Smooth muscle cell (in vitro differentiated cells): ENCODE data around the gene SH2B3. TPM values are rescaled to one million over a fixed set of nuclear protein-coding genes. Genes with fewer than 3 reads are reported as not detected.

Experiments
- DNase-seq: peaks from one replicate; lab custom pipeline; 2025; ENCODE audit not compliant: unreplicated experiment; lab: John Stamatoyannopoulos, UW
- H2AFZ ChIP-seq: fragments of 200-600 bp; sonication (generic); 2 replicates; pipeline ENCODE4 v1.6.0; 2016; ENCODE audit warnings: antibody characterized with exemption, low read depth, mild to moderate bottlenecking
- H3F3A ChIP-seq: fragments of 200-600 bp; sonication (generic); 2 replicates; pipeline ENCODE4 v1.6.0; 2017; ENCODE audit warnings: antibody characterized with exemption, low read depth
- H3K27ac ChIP-seq: fragments of 200-600 bp; sonication (generic); 2 replicates; pipeline ENCODE4 v1.5.1; 2016; ENCODE audit warnings: low read depth, mild to moderate bottlenecking
- H3K27me3 ChIP-seq: fragments of 200-600 bp; sonication (generic); 2 replicates; pipeline ENCODE4 v1.6.1; 2016; ENCODE audit warnings: low read depth, mild to moderate bottlenecking
- H3K36me3 ChIP-seq: fragments of 200-600 bp; sonication (generic); 2 replicates; pipeline ENCODE4 v1.5.1; 2016; ENCODE audit warnings: low read depth
- H3K4me1 ChIP-seq: fragments of 200-600 bp; sonication (generic); 2 replicates; pipeline ENCODE4 v1.5.1; 2016; ENCODE audit warnings: low read depth
- H3K4me2 ChIP-seq: fragments of 200-600 bp; sonication (generic); 2 replicates; pipeline ENCODE4 v1.6.0; 2016; ENCODE audit warnings: mild to moderate bottlenecking
- H3K4me3 ChIP-seq: fragments of 200-600 bp; sonication (generic); 2 replicates; pipeline ENCODE4 v1.5.1; 2016; ENCODE audit warnings: mild to moderate bottlenecking
- H3K79me2 ChIP-seq: fragments of 200-600 bp; sonication (generic); 2 replicates; pipeline ENCODE4 v1.6.0; 2016; ENCODE audit warnings: low read depth, mild to moderate bottlenecking
- H3K9ac ChIP-seq: fragments of 200-600 bp; sonication (generic); 2 replicates; pipeline ENCODE4 v1.6.0; 2016; ENCODE audit warnings: low read depth
- H3K9me3 ChIP-seq: fragments of 200-600 bp; sonication (generic); replicated peaks from 2 replicates; pipeline ENCODE4 v1.5.1; 2016; ENCODE audit warnings: low read depth
- H4K20me1 ChIP-seq: fragments of 200-600 bp; sonication (generic); 2 replicates; pipeline ENCODE4 v1.6.0; 2016; ENCODE audit warnings: low read depth
- CTCF ChIP-seq: fragments of 200-600 bp; sonication (generic); IDR thresholded peaks from 2 replicates; pipeline ENCODE4 v1.5.1; 2017; ENCODE audit warnings: borderline replicate concordance, mild to moderate bottlenecking, antibody characterized with exemption; ENCODE audit not compliant: insufficient read depth, poor library complexity, severe bottlenecking
- WGBS: methylation state at CpG from one replicate; pipeline ENCODE4 v1.1.7; 2016; ENCODE audit warnings: low lambda C conversion rate; 5-methylcytosine and 5-hydroxymethylcytosine counted together
- polyA plus RNA-seq: library from polyadenylated mRNA; unstranded; fragments of >200 nt; fragmentation: Nextera tagmentation; extraction: Ambion mirVana; gene quantifications from 2 replicates; pipeline ENCODE4 v1.2.1, GENCODE V29; 2016
- total RNA-seq: library from RNA; depleted of rRNA; stranded (reverse); fragments of >200 nt; gene quantifications from 2 replicates; pipeline ENCODE4 v1.2.3, GENCODE V29; 2014

SH2B3 gene
- total and polyA plus RNA-seq, 2 experiments from 2014 or later: 4.7 to 5.2 TPM

GRCh38 chr12:111451232-111451631 is 45.5 kb downstream of the SH2B3 start:
- Histone ChIP-seq H3K4me3 (no peak overlapping the region), H3K36me3 (no peaks in the 10 kb centered on the region), H3K9ac (no peak overlapping the region), H3F3A (peaks cover 28% of the 10 kb centered on the region), H4K20me1 (peaks cover 52% of the 10 kb centered on the region), H3K4me1 (no peaks in the 10 kb centered on the region), H3K27ac (no peak overlapping the region), H2AFZ (no peak overlapping the region), H3K79me2 (no peaks in the 10 kb centered on the region), H3K4me2 (no peak overlapping the region), H3K27me3 (no peaks in the 10 kb centered on the region), H3K9me3 (no peaks in the 10 kb centered on the region)
- no peak for DNase-seq
- WGBS: 92% methylated on average over 1 of the region's 1 CpG
- TF ChIP-seq CTCF: no peak

- H3F3A ChIP-seq: peaks cover 25% of the 10 kb centered on the region
- no peaks in the 10 kb centered on the region for H3K79me2 ChIP-seq
- 60% methylated on average over 6 of the region's 6 CpGs for WGBS
- H2AFZ ChIP-seq: no peak overlapping the region
- no peak for DNase-seq
- no peaks in the 10 kb centered on the region for H3K27me3 ChIP-seq
- peak; percentile 84 for TF ChIP-seq CTCF
- no peak overlapping the region for H3K4me3 ChIP-seq
- H3K4me1 ChIP-seq: no peaks in the 10 kb centered on the region
- H3K9me3 ChIP-seq: no peaks in the 10 kb centered on the region
- no peak overlapping the region for H3K4me2 ChIP-seq
- no peak overlapping the region for H3K9ac ChIP-seq
- H4K20me1 ChIP-seq: peaks cover 47% of the 10 kb centered on the region
- peak overlapping the region; percentile 32 for H3K27ac ChIP-seq
- H3K36me3 ChIP-seq: no peaks in the 10 kb centered on the region
These were observed 46.0 kb downstream of the SH2B3 start for GRCh38 chr12:111451649-111452129.

GRCh38 chr12:111453071-111453989 is 47.6 kb downstream of the SH2B3 start:
- Histone ChIP-seq H3K36me3 (no peaks in the 10 kb centered on the region), H3K27me3 (no peaks in the 10 kb centered on the region), H3K4me2 (no peak overlapping the region), H3K4me3 (no peak overlapping the region), H3K9ac (no peak overlapping the region), H3K79me2 (no peaks in the 10 kb centered on the region), H2AFZ (no peak overlapping the region), H3K4me1 (no peaks in the 10 kb centered on the region), H3K27ac (no peak overlapping the region), H3K9me3 (no peaks in the 10 kb centered on the region), H4K20me1 (peaks cover 46% of the 10 kb centered on the region), H3F3A (peaks cover 25% of the 10 kb centered on the region)
- no peak for TF ChIP-seq CTCF
- no peak for DNase-seq
- WGBS: 93% methylated on average over 25 of the region's 25 CpGs

- no peak for TF ChIP-seq CTCF
- Histone ChIP-seq H3K9ac (no peak overlapping the region), H3K4me2 (no peak overlapping the region), H3K27me3 (no peaks in the 10 kb centered on the region), H3F3A (peaks cover 16% of the 10 kb centered on the region), H3K4me1 (no peaks in the 10 kb centered on the region), H3K36me3 (no peaks in the 10 kb centered on the region), H3K27ac (no peak overlapping the region), H3K4me3 (no peak overlapping the region), H3K9me3 (no peaks in the 10 kb centered on the region), H2AFZ (no peak overlapping the region), H3K79me2 (no peaks in the 10 kb centered on the region), H4K20me1 (peaks cover 45% of the 10 kb centered on the region)
- WGBS: 94% methylated on average over 4 of the region's 4 CpGs
- no peak for DNase-seq
These were observed 48.6 kb downstream of the SH2B3 start for GRCh38 chr12:111454311-111454710.
